DMS153 treated with DMSO at 0.1 percent for 48 hours (cell line): ENCODE results near the gene PRC1.
A peak's percentile ranks its signal among the peaks of the same experiment; 100 is the strongest.

Source experiments
- DNase-seq: peaks from one replicate; lab custom pipeline; 2025; ENCODE audit not compliant: unreplicated experiment; lab: John Stamatoyannopoulos, UW

PRC1 gene

GRCh38 chr15:90956274-90957030 is 37.9 kb downstream of the PRC1 start:
- DNase-seq, result no peak

- DNase-seq, result no peak
These were observed 38.6 kb downstream of the PRC1 start for GRCh38 chr15:90955624-90956273.

GRCh38 chr15:90954712-90955623 is 39.4 kb downstream of the PRC1 start, which contains the start of gene RCCD1:
RCCD1 (plus strand) TSS chr15:90954884; CDS start chr15:90956735, 1,851 bp downstream.
- peak; percentile 25 for DNase-seq

GRCh38 chr15:90953947-90954711 is 40.2 kb downstream of the PRC1 start:
- no peak for DNase-seq

GRCh38 chr15:90952901-90953677 is 41.2 kb downstream of the PRC1 start:
- no peak for DNase-seq

- no peak for DNase-seq
These were observed 43.7 kb downstream of the PRC1 start for GRCh38 chr15:90950676-90951075.

- DNase-seq, result no peak
These were observed 44.2 kb downstream of the PRC1 start for GRCh38 chr15:90949979-90950675.

- no peak for DNase-seq
These were observed 45.8 kb downstream of the PRC1 start for GRCh38 chr15:90948506-90948905.

GRCh38 chr15:90947577-90948357 is 46.6 kb downstream of the PRC1 start:
- DNase-seq, result no peak

GRCh38 chr15:90946941-90947576 is 47.3 kb downstream of the PRC1 start:
- no peak for DNase-seq

GRCh38 chr15:90946538-90946937 is 47.8 kb downstream of the PRC1 start:
- no peak for DNase-seq

GRCh38 chr15:90945091-90945490 is 49.2 kb downstream of the PRC1 start:
- DNase-seq, result no peak

GRCh38 chr15:90942354-90943120 is 51.8 kb downstream of the PRC1 start:
- no peak for DNase-seq

- no peak for DNase-seq
These were observed 53.3 kb downstream of the PRC1 start for GRCh38 chr15:90941038-90941437.

- DNase-seq, result no peak
These were observed 54.6 kb downstream of the PRC1 start for GRCh38 chr15:90939756-90940155.

- no peak for DNase-seq
These were observed 56.1 kb downstream of the PRC1 start for GRCh38 chr15:90938261-90938660.

GRCh38 chr15:90936823-90937222 is 57.5 kb downstream of the PRC1 start:
- DNase-seq, result no peak
